ENCODE data around the gene CDKAL1. TPM values are rescaled to one million over a fixed set of nuclear protein-coding genes. Genes with fewer than 3 reads are reported as not detected.

Gene CDKAL1
- total and polyA plus RNA-seq, 4 donors: 2.0 to 12.9 (median 6.7) TPM

DNA sequence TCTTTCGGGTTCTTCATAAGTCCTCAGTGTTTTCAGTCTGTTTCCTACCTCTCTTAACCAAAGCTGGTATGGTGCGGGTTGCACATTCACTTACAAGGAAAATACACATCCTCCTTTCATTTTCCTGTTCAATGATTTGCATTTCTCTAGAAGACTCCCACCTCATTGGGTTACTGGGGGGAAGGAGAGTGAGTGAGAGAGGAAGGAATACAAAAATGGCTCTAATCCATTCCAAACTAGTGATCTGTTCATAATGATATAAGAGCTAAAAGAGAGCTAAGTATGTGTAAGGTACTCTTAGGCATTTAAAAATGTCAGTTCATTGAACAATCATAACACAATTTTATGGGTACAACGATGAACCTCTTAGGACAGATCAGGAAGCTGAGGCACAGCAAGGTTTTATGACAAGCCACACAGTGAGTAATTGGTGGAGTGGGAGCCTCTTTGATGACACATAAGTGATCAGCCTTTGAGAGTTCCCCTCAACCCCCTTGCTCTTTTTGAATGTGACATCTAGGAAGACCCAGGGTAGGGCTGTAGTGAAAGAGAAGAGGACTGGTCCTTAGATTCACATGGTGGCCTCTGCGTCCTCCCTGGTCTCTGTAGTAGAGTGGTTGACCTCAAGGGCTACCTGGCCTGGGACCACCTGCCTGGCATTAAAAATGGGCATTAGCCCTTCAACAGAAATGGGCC lies 730.9 kb downstream of the CDKAL1 start:
- TF ChIP-seq SP1 (IDR thresholded peaks at IDR 0.05) (no peak), HNF4G (IDR thresholded peaks at IDR 0.05) (no peak), GABPA (IDR thresholded peaks at IDR 0.05 in 1 of 2, conservative IDR thresholded peaks at IDR 0.05 in 1 of 2) (no peak), RXRA (IDR thresholded peaks at IDR 0.05) (no peak), REST (IDR thresholded peaks at IDR 0.05) (no peak), ZBTB33 (IDR thresholded peaks at IDR 0.05) (no peak), RAD21 (IDR thresholded peaks at IDR 0.05) (no peak), FOXA1 (IDR thresholded peaks at IDR 0.05) (no peak), TAF1 (conservative IDR thresholded peaks at IDR 0.05) (no peak), YY1 (IDR thresholded peaks at IDR 0.05) (no peak), HNF4A (conservative IDR thresholded peaks at IDR 0.05) (no peak), FOXA2 (IDR thresholded peaks at IDR 0.05) (no peak)
- TF ChIP-seq, protein P1, sequence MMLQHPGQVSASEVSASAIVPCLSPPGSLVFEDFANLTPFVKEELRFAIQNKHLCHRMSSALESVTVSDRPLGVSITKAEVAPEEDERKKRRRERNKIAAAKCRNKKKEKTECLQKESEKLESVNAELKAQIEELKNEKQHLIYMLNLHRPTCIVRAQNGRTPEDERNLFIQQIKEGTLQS (IDR thresholded peaks at IDR 0.05): no peak
- TF ChIP-seq, protein P2, sequence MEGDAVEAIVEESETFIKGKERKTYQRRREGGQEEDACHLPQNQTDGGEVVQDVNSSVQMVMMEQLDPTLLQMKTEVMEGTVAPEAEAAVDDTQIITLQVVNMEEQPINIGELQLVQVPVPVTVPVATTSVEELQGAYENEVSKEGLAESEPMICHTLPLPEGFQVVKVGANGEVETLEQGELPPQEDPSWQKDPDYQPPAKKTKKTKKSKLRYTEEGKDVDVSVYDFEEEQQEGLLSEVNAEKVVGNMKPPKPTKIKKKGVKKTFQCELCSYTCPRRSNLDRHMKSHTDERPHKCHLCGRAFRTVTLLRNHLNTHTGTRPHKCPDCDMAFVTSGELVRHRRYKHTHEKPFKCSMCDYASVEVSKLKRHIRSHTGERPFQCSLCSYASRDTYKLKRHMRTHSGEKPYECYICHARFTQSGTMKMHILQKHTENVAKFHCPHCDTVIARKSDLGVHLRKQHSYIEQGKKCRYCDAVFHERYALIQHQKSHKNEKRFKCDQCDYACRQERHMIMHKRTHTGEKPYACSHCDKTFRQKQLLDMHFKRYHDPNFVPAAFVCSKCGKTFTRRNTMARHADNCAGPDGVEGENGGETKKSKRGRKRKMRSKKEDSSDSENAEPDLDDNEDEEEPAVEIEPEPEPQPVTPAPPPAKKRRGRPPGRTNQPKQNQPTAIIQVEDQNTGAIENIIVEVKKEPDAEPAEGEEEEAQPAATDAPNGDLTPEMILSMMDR (IDR thresholded peaks at IDR 0.05; ENCODE audit: low read depth, low read length, missing input control): no peak
- TF ChIP-seq, protein P3, sequence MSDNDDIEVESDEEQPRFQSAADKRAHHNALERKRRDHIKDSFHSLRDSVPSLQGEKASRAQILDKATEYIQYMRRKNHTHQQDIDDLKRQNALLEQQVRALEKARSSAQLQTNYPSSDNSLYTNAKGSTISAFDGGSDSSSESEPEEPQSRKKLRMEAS (IDR thresholded peaks at IDR 0.05): no peak
- Histone ChIP-seq H3K36me3 (ENCODE audit: control insufficient read depth in 4 of 4, insufficient read depth in 3 of 4, low read depth in 1 of 4, low read length in 3 of 4) (no peaks in the 10 kb centered on the region), H3K9ac (ENCODE audit: low read depth in 1 of 2, low read length in 2 of 2) (no peak overlapping the region), H3K9me3 (ENCODE audit: control insufficient read depth in 4 of 4, low read length in 3 of 4) (peaks cover 0 to 1% (median 0%) of the 10 kb centered on the region in 4 donors), H3K27ac (ENCODE audit: low read depth in 1 of 2, low read length in 2 of 2) (no peak overlapping the region), H3K27me3 (ENCODE audit: control insufficient read depth in 4 of 4, insufficient read depth in 4 of 4, low read length in 3 of 4) (no peaks in the 10 kb centered on the region), H3K4me3 (ENCODE audit: low read depth in 1 of 3, low read length in 3 of 3) (no peak overlapping the region), H3K4me1 (ENCODE audit: control insufficient read depth in 4 of 4, insufficient read depth in 4 of 4, low read length in 3 of 4) (no peaks in the 10 kb centered on the region)
- no peak for DNase-seq (ENCODE audit: low spot score)
- WGBS: 90% methylated on average over 4 of the region's 4 CpGs

DNA sequence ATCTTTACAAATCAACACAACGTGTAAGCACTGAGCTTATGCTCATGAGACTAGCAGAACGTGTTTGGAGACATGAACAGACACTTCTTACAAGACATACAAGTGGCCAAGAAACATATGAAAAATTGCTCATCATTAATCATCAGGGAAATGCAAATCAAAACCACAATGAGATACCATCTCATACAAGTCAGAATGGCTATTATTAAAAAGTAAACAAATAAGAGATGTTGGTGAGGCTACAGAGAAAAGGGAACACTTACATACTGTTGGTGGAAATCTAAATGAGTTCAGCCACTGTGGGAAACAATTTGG lies 731.4 kb downstream of the CDKAL1 start:
- H3K36me3 ChIP-seq (ENCODE audit: control insufficient read depth in 4 of 4, insufficient read depth in 3 of 4, low read depth in 1 of 4, low read length in 3 of 4): no peaks in the 10 kb centered on the region
- H3K9ac ChIP-seq (ENCODE audit: low read depth in 1 of 2, low read length in 2 of 2): no peak overlapping the region
- 84% methylated on average over 2 of the region's 2 CpGs for WGBS
- H3K9me3 ChIP-seq (ENCODE audit: control insufficient read depth in 4 of 4, low read length in 3 of 4): peaks cover 0 to 1% (median 0%) of the 10 kb centered on the region in 4 donors
- H3K27ac ChIP-seq (ENCODE audit: low read depth in 1 of 2, low read length in 2 of 2): no peak overlapping the region
- no peaks in the 10 kb centered on the region for H3K27me3 ChIP-seq (ENCODE audit: control insufficient read depth in 4 of 4, insufficient read depth in 4 of 4, low read length in 3 of 4)
- no peak overlapping the region for H3K4me3 ChIP-seq (ENCODE audit: low read depth in 1 of 3, low read length in 3 of 3)
- DNase-seq (ENCODE audit: low spot score): no peak
- H3K4me1 ChIP-seq (ENCODE audit: control insufficient read depth in 4 of 4, insufficient read depth in 4 of 4, low read length in 3 of 4): no peaks in the 10 kb centered on the region
- TF ChIP-seq FOXA2 (IDR thresholded peaks at IDR 0.05) (no peak), RAD21 (IDR thresholded peaks at IDR 0.05) (no peak), REST (IDR thresholded peaks at IDR 0.05) (no peak), GABPA (IDR thresholded peaks at IDR 0.05 in 1 of 2, conservative IDR thresholded peaks at IDR 0.05 in 1 of 2) (no peak), RXRA (IDR thresholded peaks at IDR 0.05) (no peak), NR2F2 (IDR thresholded peaks at IDR 0.05) (no peak), HNF4A (conservative IDR thresholded peaks at IDR 0.05) (no peak)
- TF ChIP-seq, protein P1 (IDR thresholded peaks at IDR 0.05): no peak
- TF ChIP-seq, protein P2 (IDR thresholded peaks at IDR 0.05; ENCODE audit: low read depth, low read length, missing input control): no peak

Measured in liver (tissue), 9 donors.